A673 (cell line): ENCODE results near the gene PLCL1.

ENCODE experiments used
- EZH2 ChIP-seq: fragments of 200-600 bp; sonication (generic); IDR thresholded peaks from 2 replicates; pipeline ENCODE4 v1.6.1; 2017; ENCODE audit warnings: borderline replicate concordance, low read depth, mild to moderate bottlenecking, mixed read lengths, antibody characterized with exemption, low read length; ENCODE audit not compliant: poor library complexity, severe bottlenecking
- TF ChIP-seq, protein P1 (sequence below): fragments of 300-800, 200-600 bp; sonication (generic); conservative IDR thresholded peaks from 2 replicates; pipeline ENCODE4 v1.5.1; 2017; ENCODE audit warnings: low read depth, mild to moderate bottlenecking, antibody characterized with exemption, low read length, moderate library complexity, mixed read lengths

DNA sequence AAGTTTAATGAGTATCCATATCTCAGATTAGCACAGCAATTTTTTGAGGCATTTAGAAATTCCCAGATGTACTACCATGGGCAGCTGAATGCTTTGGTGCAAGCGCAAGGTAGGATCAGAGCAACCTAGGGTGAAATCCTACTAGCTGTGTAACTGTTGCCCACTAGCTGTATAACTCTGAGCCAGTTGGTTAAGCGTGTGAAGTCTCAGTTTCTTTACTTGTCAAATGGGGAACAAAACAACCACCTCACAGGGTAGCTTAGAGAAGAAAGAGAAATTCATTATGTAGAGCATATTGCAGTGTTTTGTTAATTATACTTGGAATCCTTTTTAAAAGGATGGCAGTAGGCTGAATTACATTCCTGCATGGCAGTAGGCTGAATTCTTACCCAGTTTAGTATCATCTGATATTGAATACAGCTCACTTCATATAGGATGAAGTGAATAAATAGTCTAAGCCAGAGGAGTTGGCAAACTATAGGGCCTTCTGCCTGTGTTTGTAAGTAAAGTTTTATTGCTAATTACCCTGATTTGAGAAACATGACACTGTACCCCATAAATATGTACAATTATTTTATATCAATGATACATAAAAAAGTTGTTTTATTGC, 180.7 kb downstream of the PLCL1 start:
- TF ChIP-seq, protein P1, sequence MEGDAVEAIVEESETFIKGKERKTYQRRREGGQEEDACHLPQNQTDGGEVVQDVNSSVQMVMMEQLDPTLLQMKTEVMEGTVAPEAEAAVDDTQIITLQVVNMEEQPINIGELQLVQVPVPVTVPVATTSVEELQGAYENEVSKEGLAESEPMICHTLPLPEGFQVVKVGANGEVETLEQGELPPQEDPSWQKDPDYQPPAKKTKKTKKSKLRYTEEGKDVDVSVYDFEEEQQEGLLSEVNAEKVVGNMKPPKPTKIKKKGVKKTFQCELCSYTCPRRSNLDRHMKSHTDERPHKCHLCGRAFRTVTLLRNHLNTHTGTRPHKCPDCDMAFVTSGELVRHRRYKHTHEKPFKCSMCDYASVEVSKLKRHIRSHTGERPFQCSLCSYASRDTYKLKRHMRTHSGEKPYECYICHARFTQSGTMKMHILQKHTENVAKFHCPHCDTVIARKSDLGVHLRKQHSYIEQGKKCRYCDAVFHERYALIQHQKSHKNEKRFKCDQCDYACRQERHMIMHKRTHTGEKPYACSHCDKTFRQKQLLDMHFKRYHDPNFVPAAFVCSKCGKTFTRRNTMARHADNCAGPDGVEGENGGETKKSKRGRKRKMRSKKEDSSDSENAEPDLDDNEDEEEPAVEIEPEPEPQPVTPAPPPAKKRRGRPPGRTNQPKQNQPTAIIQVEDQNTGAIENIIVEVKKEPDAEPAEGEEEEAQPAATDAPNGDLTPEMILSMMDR = no peak
- TF ChIP-seq EZH2 = no peak
